HepG2 (cell line): ENCODE results near the gene TARS3. TPM values are rescaled to one million over a fixed set of nuclear protein-coding genes. Genes with fewer than 3 reads are reported as not detected.

Experiments
- ATAC-seq: fragments of 200-7000 bp; cut with Tn5 transposase; 3 replicates; pipeline ENCODE4 v1.9.1; 2020; ENCODE audit warnings: mild to moderate bottlenecking, moderate library complexity
- BruUV-seq: library from RNA; stranded (reverse); fragments of 400-500 nt; replicated peaks from 2 replicates; lab custom pipeline; 2021; lab: Mats Ljungman, UMichigan
- CTCF ChIA-PET: fragments of 300-600 bp; formaldehyde crosslinking; extraction: SDS; loops from one replicate; lab custom pipeline; 2021; ENCODE audit warnings: low total read pairs, inconsistent platforms, low intra/inter-chr PET ratio; lab: Yijun Ruan, JAX
- POLR2A ChIA-PET: fragments of 350-600 bp; sonication (Branson Sonifier 250); formaldehyde crosslinking; loops from one replicate; lab custom pipeline; 2020; ENCODE audit warnings: antibody characterized with exemption, inconsistent platforms; lab: Yijun Ruan, JAX
- DNase-seq: peaks from one replicate; pipeline ENCODE4 v3.0.0-alpha.2; 2015; ENCODE audit warnings: low spot score
- FAIRE-seq: peaks from 3 replicates; lab custom pipeline; 2011; peaks lifted over from hg19 to GRCh38; lab: Jason Lieb, UNC
- H2AFZ ChIP-seq: one replicate; pipeline ENCODE4 v1.6.1; 2011; ENCODE audit warnings: low read length, inconsistent platforms
- H3K27ac ChIP-seq: fragments of 300-600 bp; 3 replicates; pipeline ENCODE4 v1.8.0; 2011; ENCODE audit warnings: mixed run types, mild to moderate bottlenecking, mixed read lengths, low read length, inconsistent platforms; ENCODE audit not compliant: insufficient read depth; ENCODE audit errors: extremely low read length
- H3K27me3 ChIP-seq, 2 experiments: fragments of 200-600 bp in 1 of 2; 2 replicates in 1 of 2; 3 replicates in 1 of 2; pipeline versions ENCODE4 v1.6.0 to v1.8.0; 2011; ENCODE audit warnings: low read length in 2 of 2, mild to moderate bottlenecking in 2 of 2, moderate library complexity in 2 of 2, inconsistent platforms in 1 of 2; ENCODE audit not compliant: insufficient read depth in 2 of 2, control insufficient read depth in 1 of 2
- H3K36me3 ChIP-seq, 2 experiments: fragments of 200-600 bp in 1 of 2; replicated peaks in 1 of 2; 2 replicates in 1 of 2; 3 replicates in 1 of 2; pipeline versions ENCODE4 v1.5.1 to v1.8.0; 2011; ENCODE audit warnings: low read length in 2 of 2, inconsistent platforms in 1 of 2; ENCODE audit not compliant: insufficient read depth in 2 of 2, control insufficient read depth in 1 of 2
- H3K4me1 ChIP-seq: 2 replicates; pipeline ENCODE4 v1.5.1; 2012; ENCODE audit warnings: low read length, inconsistent platforms; ENCODE audit not compliant: insufficient read depth
- H3K4me2 ChIP-seq: 2 replicates; pipeline ENCODE4 v1.6.0; 2011; ENCODE audit warnings: low read depth, low read length, inconsistent platforms
- H3K4me3 ChIP-seq, 3 experiments: fragments of 200-600 bp in 1 of 3; sonication (generic), shearing (Covaris generic) in 1 of 3; replicated peaks in 1 of 3; 2 replicates each; pipeline ENCODE4 v1.5.1; 2011 to 2016; ENCODE audit warnings: low read length in 3 of 3, inconsistent platforms in 2 of 3, low read depth in 2 of 3, mild to moderate bottlenecking in 2 of 3, control low read depth in 1 of 3, mixed read lengths in 1 of 3; ENCODE audit not compliant: insufficient read depth in 1 of 3
- H3K79me2 ChIP-seq: one replicate; pipeline ENCODE4 v1.6.1; 2011; ENCODE audit warnings: low read length, inconsistent platforms; ENCODE audit not compliant: insufficient read depth
- H3K9ac ChIP-seq: 2 replicates; pipeline ENCODE4 v1.6.0; 2011; ENCODE audit warnings: mild to moderate bottlenecking, low read depth, low read length, inconsistent platforms; ENCODE audit not compliant: insufficient read depth
- H3K9me3 ChIP-seq: 2 replicates; pipeline ENCODE4 v1.5.1; 2012; ENCODE audit warnings: mild to moderate bottlenecking, low read length
- H4K20me1 ChIP-seq: 2 replicates; pipeline ENCODE4 v1.6.0; 2011; ENCODE audit warnings: inconsistent platforms, mild to moderate bottlenecking, low read length, moderate library complexity; ENCODE audit not compliant: insufficient read depth
- AGO2 ChIP-seq: fragments of 200-400 bp; formaldehyde crosslinking; optimal IDR thresholded peaks from 2 replicates; pipeline ENCODE3; 2017; ENCODE audit warnings: mild to moderate bottlenecking, low read depth, low read length, moderate library complexity
- CAMTA2 ChIP-seq: sonication (generic); formaldehyde crosslinking; IDR thresholded peaks from 2 replicates; pipeline ENCODE4 v1.4.0; 2020; ENCODE audit warnings: mild to moderate bottlenecking, missing genetic modification reagents, borderline replicate concordance
- CREM ChIP-seq, 2 experiments: sonication (generic) in 1 of 2; formaldehyde crosslinking in 1 of 2; IDR thresholded peaks; 2 replicates each; pipeline versions ENCODE4 v1.4.0 to v1.6.1; 2016 to 2020; ENCODE audit warnings: antibody characterized with exemption in 1 of 2, mild to moderate bottlenecking in 1 of 2, missing genetic modification reagents in 1 of 2
- DMAP1 ChIP-seq: IDR thresholded peaks from 2 replicates; pipeline ENCODE4 v1.6.1; 2016
- HOXA9 ChIP-seq: sonication (generic); formaldehyde crosslinking; IDR thresholded peaks from 2 replicates; pipeline ENCODE4 v1.8.1; 2022; ENCODE audit warnings: missing genetic modification reagents, mild to moderate bottlenecking, moderate library complexity, borderline replicate concordance
- JUNB ChIP-seq: sonication (generic); formaldehyde crosslinking; IDR thresholded peaks from 2 replicates; pipeline ENCODE4 v1.8.0; 2022; ENCODE audit warnings: missing genetic modification reagents, mild to moderate bottlenecking, borderline replicate concordance
- KLF9 ChIP-seq: IDR thresholded peaks from 2 replicates; pipeline ENCODE4 v1.6.1; 2016; ENCODE audit warnings: low read depth
- PTBP1 ChIP-seq: fragments of 200-400 bp; formaldehyde crosslinking; IDR thresholded peaks from 2 replicates; pipeline ENCODE4 v1.6.1; 2018; ENCODE audit warnings: low read length, low read depth; ENCODE audit not compliant: poor library complexity, severe bottlenecking
- RFXAP ChIP-seq: sonication (generic); formaldehyde crosslinking; IDR thresholded peaks from 2 replicates; pipeline ENCODE4 v1.4.0; 2020; ENCODE audit warnings: missing genetic modification reagents, borderline replicate concordance
- SKI ChIP-seq: fragments of 450-650 bp; IDR thresholded peaks from one replicate; pipeline ENCODE4 v1.6.1; 2018; ENCODE audit warnings: mild to moderate bottlenecking; ENCODE audit not compliant: partially characterized antibody
- U2AF1 ChIP-seq: fragments of 200-400 bp; formaldehyde crosslinking; optimal IDR thresholded peaks from 2 replicates; pipeline ENCODE3; 2017; ENCODE audit warnings: mild to moderate bottlenecking, low read depth, low read length
- ZIK1 ChIP-seq: sonication (generic); formaldehyde crosslinking; IDR thresholded peaks from 2 replicates; pipeline ENCODE4 v1.5.0; 2020; ENCODE audit warnings: mild to moderate bottlenecking, low read depth, missing genetic modification reagents, borderline replicate concordance
- ZNF230 ChIP-seq: sonication (generic); formaldehyde crosslinking; IDR thresholded peaks from 2 replicates; pipeline ENCODE4 v1.4.0; 2020; ENCODE audit warnings: mild to moderate bottlenecking, missing genetic modification reagents
- ZNF530 ChIP-seq: sonication (generic); formaldehyde crosslinking; IDR thresholded peaks from 2 replicates; pipeline ENCODE4 v1.5.0; 2020; ENCODE audit warnings: low read depth, mild to moderate bottlenecking, missing genetic modification reagents
- ZNF557 ChIP-seq: sonication (generic); formaldehyde crosslinking; IDR thresholded peaks from 2 replicates; pipeline ENCODE4 v1.4.0; 2020; ENCODE audit warnings: missing genetic modification reagents
- ZNF577 ChIP-seq: sonication (generic); formaldehyde crosslinking; IDR thresholded peaks from 2 replicates; pipeline ENCODE4 v1.4.0; 2020; ENCODE audit warnings: mild to moderate bottlenecking, low read depth, missing genetic modification reagents, borderline replicate concordance
- ZNF768 ChIP-seq: sonication (generic); formaldehyde crosslinking; IDR thresholded peaks from 2 replicates; pipeline ENCODE4 v1.4.0; 2020; ENCODE audit warnings: missing genetic modification reagents
- ZSCAN29 ChIP-seq: sonication (generic); formaldehyde crosslinking; conservative IDR thresholded peaks from 2 replicates; pipeline ENCODE4 v1.4.0; 2020; ENCODE audit warnings: mild to moderate bottlenecking, missing genetic modification reagents
- WGBS: methylation state at CpG from one replicate; pipeline ENCODE4 v1.1.6; 2017; ENCODE audit warnings: low lambda C conversion rate; 5-methylcytosine and 5-hydroxymethylcytosine counted together
- in situ Hi-C: cut with HindIII; loops from 2 replicates; pipeline ENCODE4 v1.10.0; 2017; ENCODE audit warnings: low pct_unique_long_range_greater_than_20kb; ENCODE audit not compliant: extremely low pct_ligation_motif_present
- intact Hi-C: fragments of 100-400 bp; cut with micrococcal nuclease; formaldehyde crosslinking; loops from one replicate; pipeline ENCODE4 v1.10.0; 2022; ENCODE audit not compliant: unreplicated experiment
- polyA plus RNA-seq, 8 experiments: library from polyadenylated mRNA; depleted of rRNA in 3 of 8; stranded (reverse) in 7 of 8; unstranded in 1 of 8; fragments of >200 nt; fragmentation: Illumina TruSeq in 4 of 8; extraction: Trizol in 4 of 8; gene quantifications; 2 replicates each; pipeline versions ENCODE4 v1.2.1 to v1.2.3, GENCODE V29; 2011 to 2016; ENCODE audit warnings: low read depth in 4 of 8, missing spikeins in 1 of 8, mixed read lengths in 1 of 8; ENCODE audit not compliant: insufficient read depth in 1 of 8
- total RNA-seq, 5 experiments: library from RNA; depleted of rRNA; stranded (reverse); fragments of >200 nt; fragmentation: Illumina TruSeq; extraction: Trizol; gene quantifications; 2 replicates each; pipeline ENCODE4 v1.2.3, GENCODE V29; 2016; ENCODE audit warnings: low read depth in 1 of 5
- TF ChIP-seq, protein P1 (sequence below): sonication (generic); formaldehyde crosslinking; IDR thresholded peaks from 2 replicates; pipeline ENCODE4 v1.5.1; 2020; ENCODE audit warnings: mild to moderate bottlenecking, missing genetic modification reagents, moderate library complexity

TARS3 gene
- total and polyA plus RNA-seq, 2 of the 13 experiments (the other 11 are each of a cell fraction or from before 2014, with no cell fraction given): 4.1 to 11.7 TPM

GRCh38 chr15:101635944-101636727, 88.1 kb downstream of the TARS3 start:
- Histone ChIP-seq H3K9ac (no peak overlapping the region), H3K79me2 (no peaks in the 10 kb centered on the region), H3K27me3 (no peaks in the 10 kb centered on the region), H3K4me2 (no peak overlapping the region), H3K4me1 (peaks cover 36% of the 10 kb centered on the region), H2AFZ (no peak overlapping the region), H3K4me3 (no peak overlapping the region), H3K9me3 (no peaks in the 10 kb centered on the region), H4K20me1 (no peaks in the 10 kb centered on the region), H3K36me3 (peaks cover 0 to 16% of the 10 kb centered on the region in 2 experiments; a peak in 1 of 5 replicates), H3K27ac (no peak overlapping the region)
- ChIA-PET POLR2A (no interaction called here), CTCF (no interaction called here)
- in situ Hi-C loops (no loop called here), intact Hi-C loops (no loop called here)
- no peak for ATAC-seq
- no peak for DNase-seq
- no peak for FAIRE-seq
- TF ChIP-seq ZNF768 (CRISPR knock-in tag) (no peak), U2AF1 (no peak), CAMTA2 (CRISPR knock-in tag) (no peak), ZSCAN29 (CRISPR knock-in tag) (no peak), AGO2 (no peak), CREM (IDR thresholded peaks at IDR 0.05) (no peak), CREM (CRISPR knock-in tag; IDR thresholded peaks at IDR 0.05) (no peak), ZNF230 (CRISPR knock-in tag) (no peak), SKI (no peak), HOXA9 (CRISPR knock-in tag) (no peak), JUNB (CRISPR knock-in tag) (no peak), ZNF530 (CRISPR knock-in tag) (no peak), PTBP1 (no peak), ZNF577 (CRISPR knock-in tag) (no peak), RFXAP (CRISPR knock-in tag) (no peak), ZNF557 (CRISPR knock-in tag) (no peak), DMAP1 (no peak), ZIK1 (no peak), KLF9 (CRISPR knock-in tag) (no peak)
- TF ChIP-seq, protein P1, sequence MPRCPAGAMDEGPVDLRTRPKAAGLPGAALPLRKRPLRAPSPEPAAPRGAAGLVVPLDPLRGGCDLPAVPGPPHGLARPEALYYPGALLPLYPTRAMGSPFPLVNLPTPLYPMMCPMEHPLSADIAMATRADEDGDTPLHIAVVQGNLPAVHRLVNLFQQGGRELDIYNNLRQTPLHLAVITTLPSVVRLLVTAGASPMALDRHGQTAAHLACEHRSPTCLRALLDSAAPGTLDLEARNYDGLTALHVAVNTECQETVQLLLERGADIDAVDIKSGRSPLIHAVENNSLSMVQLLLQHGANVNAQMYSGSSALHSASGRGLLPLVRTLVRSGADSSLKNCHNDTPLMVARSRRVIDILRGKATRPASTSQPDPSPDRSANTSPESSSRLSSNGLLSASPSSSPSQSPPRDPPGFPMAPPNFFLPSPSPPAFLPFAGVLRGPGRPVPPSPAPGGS: no peak
- no TSS peak for BruUV-seq
- WGBS: 85% methylated on average over 7 of the region's 7 CpGs
